UCSD-AML1 (cell line): ENCODE data around the gene CDH4.
"Not testable (repeated sequence)": the region's sequence is repeated elsewhere in the genome, so short reads cannot be mapped to it uniquely, and the experiment has no call there.

Source experiments
- DNase-seq: peaks from one replicate; lab custom pipeline; 2025; ENCODE audit not compliant: unreplicated experiment; lab: John Stamatoyannopoulos, UW

Gene CDH4

DNA sequence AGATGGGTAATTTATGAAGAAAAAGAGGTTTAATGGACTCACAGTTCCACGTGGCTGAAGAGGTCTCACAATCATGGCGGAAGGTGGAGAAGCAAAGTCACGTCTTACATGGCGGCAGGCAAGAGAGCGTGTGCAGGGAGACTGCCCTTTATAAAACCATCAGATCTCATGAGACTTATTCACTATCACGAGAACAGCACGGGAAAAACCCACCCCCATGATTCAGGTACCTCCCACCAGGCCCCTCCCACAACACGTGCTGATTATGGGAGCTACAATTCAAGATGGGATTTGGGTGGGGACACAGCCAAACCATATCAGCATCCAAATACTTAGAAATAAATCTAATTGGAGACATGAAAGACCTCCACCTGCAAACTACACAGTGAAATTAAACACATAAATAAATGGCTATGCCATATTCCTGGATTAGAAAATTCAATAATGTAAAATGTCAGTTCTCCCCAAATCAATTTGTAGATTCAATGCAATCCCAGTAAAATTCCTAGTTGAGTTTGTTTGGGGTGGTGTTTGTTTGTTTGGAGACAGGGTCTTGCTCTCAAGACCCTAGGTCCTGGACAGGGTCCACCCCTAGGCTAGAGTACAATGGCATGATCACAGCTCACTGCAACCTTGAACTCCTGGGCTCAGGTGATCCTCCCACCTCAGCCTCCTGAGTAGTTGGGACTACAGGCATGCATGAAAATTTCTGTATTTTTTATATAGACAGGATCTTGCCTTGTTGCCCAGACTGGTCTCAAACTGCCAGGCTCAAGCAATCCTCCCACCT is 712.0 kb downstream of the CDH4 start:
- DNase-seq: no peak

DNA sequence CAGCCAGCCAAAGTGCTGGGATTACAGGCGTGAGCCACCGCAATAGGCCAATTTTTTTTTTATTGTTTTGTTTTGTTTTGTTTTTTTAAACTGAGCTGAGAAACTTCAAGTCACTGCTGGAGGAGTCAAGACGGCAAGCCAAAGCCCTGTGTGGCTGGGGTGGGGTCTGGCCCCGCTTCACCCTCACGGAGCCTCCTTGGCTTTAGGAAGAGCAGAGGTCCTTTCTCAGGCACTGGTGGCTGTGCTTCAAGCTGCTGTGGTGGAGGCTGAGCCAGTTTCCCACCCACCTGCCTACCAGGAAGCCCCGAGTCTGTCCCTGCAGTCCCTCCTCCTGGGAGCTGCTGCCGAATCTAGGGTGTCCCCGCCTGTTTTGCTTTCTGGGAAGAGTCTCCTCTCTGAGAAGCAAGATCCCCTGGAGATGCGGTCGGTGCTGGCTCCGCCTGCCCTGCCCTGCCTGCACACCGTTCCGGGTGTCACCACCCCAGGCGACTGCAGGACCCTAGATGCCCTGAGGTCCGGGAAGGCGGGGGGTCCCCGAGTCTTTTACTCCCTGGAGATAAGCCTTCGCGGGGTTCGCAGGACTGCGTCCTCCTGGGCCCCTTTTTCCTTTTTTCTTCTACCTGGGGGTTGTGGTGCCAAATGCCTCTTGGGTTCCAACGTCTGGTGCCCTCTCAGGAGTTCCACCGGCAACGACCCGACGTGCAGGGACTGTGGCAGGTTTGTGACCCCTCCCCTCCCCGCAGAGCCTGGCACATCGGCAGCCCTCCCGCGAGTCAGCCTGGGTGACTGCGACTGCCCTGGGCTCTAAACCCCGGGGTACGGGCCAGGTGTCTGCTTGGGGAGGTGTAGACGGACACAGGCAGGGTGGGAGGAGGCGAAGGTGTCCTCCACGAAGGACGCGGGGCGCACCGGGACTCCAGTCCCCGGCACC is 712.9 kb downstream of the CDH4 start:
- no peak for DNase-seq

DNA sequence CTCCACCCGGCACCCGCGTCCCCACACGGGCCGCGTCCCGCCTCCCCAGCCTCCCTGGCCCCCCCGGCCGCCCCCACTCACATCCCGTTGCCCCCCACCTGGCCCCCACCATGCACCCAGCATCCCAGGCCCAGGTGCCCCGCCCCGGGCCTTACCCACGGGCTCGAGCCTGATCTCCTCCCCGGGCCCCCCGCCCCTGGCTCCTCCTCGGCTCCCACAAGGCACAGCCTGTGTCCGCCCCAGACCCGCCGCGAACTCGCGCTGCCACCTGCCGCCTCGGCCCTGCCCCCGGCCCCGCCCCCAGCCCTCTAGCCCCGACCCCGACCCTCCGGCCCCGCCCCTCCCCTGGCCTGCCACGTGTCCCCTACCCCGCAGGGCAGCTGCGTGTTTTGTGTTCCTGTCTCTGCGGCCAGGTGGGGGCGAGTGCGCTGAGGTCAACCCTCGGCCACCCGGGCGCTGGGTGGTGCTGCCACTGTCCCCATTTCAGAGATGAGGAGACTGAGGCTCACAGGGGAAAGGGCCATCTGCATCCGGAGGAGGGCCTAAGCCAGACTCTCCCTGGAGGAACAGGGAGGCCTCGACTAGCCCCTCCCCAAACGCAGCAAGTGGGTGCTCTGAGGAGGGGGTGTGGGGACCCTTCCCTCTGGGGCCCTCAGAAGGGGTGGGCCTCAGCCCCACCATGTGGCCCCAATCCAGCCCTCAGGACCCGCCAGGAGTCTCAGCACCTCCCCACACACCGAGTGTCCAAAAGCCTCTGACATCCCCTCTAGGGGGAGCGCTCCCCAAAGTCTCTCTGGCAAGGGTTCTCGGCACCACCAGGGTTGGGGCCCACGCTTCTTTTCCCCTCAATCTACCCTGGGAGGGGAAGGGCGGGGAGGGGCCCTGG is 713.8 kb downstream of the CDH4 start:
- DNase-seq: no peak

DNA sequence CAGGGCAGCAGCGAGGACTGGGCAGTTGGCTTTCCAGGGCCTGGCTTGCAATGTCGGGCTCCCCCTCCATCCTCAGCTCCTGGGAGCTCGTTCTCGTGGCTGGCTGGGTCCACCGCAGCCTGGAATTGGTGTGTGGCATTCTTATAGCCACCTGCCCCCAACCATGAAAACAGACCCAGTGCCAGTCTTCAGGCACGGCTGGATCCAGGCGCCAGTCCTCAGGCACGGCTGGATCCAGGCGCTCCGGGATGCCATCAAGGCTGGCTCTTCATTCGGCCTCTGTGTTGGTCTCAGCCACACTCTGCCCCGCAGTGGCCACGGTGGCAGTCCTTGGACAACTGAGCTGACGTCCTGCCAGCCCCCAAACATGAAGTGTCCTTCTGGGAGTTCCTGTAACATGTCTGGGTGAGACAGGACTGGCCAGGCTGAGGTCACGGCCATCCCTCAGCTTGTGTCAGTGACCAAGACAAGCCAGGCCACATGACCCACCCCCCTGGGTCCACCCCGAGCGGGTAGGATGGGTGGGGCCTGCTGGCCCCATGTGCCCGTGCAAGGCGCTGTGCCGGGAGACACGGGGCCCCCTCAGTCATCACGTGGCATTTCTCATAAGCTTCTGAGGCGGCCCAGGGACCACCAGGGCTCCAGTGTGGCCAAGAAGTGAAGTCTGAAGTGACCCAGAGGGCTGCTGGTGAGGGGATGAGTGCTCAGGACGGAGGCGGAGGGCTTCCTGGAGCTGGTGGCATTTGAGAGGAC is 714.6 kb downstream of the CDH4 start:
- no peak for DNase-seq

DNA sequence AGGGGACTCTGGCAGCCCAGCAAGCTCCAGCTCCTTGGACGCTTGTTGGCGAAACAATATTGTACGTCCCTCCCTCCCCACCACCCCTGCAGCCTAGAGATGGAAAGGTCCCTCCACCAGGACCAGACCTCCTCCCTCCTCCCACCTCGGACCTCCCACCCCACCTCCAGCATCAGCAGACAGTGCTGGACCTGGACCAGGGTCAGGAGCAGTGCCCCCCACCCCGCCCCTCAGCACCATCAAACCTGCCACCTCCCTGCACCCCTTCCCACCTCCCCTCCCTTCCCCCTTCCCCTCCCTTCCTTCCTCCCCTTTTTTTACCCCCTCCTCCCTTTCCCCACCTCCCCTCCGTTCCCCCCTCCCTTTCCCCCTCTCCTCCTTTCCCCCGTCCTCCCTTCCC is 715.2 kb downstream of the CDH4 start:
- no peak for DNase-seq

DNA sequence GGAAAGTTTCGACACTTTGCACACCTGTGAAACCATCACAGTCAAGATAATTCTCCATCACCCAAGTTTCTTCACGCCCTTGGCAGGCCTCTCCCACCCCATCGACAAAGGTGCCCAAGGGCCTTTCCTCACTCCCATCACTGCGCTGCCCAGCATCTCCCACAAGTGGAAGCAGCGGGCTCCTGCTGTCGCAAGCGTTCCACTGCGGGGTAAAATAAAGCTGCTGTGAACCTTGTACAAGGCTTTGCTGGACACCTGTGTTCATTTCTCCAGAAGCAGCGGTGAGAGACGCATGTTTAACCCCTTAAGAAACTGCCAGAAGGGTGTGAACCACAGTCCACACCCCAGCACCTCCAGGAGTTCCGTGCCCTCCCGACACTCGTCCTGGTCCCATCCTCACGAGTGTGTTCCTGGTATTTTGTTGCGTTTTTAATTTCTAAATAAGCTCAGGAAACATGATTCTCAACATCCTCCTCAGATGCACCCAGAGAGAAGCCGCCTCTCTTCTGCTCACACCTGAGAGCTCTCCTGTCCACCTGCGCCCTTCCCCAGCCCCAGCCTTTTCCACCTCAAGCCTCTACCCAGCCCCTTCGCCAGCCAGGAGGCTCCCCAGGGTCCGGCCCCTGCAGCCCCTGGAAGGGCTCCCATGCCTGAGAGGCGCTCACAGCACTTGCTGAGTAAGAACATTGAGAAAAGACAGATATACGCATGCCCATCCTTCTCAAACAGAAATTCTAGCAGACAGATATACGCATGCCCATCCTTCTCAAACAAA is 716.2 kb downstream of the CDH4 start:
- no peak for DNase-seq

DNA sequence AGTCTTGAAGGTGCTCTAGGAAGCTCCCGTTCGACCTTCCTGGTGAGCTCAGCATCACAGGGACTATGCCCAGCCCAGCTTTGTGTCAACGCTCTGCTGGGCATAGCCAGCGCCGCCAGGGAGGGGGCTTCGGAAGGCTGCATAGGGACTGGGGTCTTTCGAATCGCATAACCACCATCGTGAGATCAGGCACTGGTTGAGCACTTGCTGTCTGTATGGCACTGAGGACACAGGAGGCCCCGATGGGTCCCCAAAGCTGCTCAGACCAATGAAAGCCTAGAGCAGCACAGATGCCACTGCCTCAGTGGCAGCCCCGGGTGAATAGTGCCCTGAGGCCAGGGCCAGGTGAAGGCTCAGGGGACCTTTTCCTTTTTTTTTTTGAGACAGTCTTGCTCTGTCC is 716.9 kb downstream of the CDH4 start:
- no peak for DNase-seq

DNA sequence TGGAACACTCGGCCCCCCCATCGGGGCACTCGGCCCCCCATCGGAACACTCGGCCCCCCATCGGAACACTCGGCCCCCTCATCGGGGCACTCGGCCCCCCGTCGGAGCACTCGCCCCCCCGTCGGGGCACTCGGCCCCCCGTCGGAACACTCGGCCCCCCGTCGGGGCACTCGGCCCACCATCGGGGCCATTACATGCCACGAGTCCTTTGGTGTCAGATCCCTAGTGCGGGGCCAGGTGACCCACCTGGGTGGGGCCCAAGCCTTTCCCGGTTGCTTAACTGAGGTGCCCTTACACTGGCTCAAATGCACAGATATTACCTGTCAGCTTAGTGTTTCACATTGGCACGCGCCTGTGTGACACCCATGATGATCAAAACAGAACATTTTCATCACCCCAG is 717.7 kb downstream of the CDH4 start:
- DNase-seq: no peak

DNA sequence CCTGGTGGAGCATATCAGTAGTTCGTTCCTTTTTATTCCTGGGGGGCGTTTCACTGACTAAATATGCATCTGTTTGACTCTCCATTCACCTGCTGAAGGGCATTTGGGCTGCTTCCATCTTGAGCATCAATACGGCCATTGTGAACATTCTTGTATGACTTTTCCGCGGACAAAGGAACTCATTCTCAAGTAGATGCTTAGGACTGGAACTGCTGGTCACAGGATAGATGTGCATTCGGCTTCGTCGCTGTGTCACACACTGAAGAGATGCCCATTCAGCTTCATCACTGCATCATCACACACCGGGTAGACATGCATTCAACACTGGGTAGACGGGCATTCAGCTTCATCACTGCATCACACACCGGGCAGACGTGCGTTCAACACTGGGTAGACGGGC is 718.3 kb downstream of the CDH4 start:
- no peak for DNase-seq

DNA sequence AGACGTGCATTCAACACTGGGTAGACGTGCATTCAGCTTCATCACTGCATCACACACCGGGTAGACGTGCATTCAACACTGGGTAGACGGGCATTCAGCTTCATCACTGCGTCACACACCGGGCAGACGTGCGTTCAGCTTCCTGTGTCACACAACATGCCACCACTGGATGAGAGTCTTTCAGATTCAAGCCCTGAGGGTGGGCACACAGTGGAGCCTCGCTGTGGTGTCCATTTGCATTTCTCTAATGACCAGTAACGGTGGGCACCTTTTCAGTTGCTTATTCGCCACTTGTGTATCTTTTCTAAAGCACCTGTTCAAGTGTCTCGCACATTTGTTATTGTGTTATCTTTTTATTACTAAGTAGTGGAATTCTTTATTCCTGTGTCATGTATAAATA is 719.5 kb downstream of the CDH4 start:
- DNase-seq: not testable (repeated sequence)

DNA sequence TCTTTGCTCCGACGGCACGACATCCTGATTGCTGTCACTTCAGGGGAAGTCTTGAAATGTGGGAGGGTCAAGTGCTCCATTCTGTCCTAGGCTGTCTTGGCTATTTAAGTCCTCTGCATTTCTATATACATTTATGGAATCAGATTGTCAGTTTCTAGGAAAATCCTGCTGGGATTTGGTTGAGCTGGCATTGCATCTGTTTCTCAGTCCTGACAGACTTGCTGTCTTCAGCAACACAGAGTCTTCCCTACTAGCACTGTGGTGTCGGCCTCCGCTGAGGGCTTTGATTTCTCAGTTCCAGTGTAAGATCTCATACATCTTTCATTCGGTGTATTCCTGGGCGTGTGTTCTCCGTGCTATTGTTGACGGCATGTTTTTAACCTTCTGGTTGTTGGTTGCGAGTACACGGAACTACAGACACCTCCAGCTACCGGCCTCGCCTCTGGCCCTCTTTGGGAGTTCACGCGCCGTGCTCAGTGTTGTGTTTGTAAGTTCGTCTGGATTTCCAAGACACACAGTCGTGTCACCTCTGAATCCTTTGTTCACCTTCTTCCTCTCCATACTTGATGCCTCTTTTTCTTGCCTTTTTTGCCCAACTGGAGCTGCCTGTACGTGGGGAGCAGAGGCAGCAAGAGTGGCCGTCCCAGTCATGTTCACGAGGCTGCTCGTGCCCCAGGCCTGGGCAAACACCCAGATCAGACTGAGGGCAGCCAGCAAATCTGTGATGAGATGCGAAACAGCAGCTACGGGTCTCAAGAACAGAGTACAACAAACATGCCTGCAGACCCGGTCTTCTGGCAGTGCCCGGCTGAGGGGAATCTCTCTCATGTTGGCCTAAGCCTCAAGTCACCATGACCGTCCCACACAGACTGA is 720.8 kb downstream of the CDH4 start:
- DNase-seq: no peak

DNA sequence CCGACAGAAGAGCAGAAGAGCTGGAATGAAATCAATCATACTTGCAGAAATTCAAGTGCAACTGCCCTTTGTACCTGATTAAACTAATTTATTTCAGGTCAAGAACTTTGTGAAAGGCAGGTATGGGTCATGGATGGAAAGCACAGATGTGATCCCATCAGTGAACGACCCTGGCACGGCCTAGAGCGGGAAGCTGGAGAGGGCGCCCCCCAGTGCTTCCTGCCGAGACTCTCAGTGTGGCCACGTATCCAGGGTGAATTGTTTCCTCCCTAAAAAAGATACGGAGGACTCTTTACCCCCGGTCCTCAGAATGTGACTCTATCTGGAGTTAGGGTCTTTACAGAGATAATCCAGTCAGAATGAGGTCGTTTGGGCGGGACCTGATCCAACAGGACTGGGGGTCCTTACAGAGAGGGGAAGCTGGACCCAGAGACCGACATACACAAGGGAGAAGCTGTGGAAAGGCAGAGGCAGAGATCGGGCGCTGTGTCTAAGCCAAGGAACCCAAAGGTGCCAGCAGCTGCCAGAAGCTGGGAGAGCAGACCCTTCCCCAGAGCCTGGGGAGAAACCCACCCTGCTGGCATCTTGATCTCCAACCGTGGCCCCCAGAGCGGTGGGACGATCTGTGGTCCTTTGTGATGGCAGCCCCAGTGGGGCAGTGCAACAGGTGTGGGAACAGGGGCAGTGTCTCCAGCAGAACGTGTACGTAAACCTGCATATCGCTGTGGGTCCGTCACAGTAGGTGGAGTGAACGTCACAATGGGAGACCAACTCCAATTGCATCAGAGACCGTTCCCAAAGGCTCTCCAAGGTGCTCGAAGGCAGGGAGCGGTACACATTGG is 721.7 kb downstream of the CDH4 start:
- no peak for DNase-seq

DNA sequence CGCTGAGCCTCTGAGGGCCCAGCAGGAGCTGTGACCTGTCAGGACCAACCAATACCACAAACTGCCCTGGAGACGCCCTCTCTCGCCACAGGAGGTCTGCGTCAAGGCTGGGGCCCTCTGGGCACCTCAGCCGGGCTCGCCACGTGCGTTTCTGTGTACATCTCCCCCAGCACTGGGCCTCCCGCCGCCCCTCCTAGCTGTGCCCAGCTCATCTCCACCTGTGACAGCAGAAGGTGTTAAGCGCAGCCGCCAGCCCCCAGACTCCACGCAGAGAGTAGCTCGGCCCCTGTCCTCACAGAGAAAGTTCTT is 722.2 kb downstream of the CDH4 start:
- no peak for DNase-seq

DNA sequence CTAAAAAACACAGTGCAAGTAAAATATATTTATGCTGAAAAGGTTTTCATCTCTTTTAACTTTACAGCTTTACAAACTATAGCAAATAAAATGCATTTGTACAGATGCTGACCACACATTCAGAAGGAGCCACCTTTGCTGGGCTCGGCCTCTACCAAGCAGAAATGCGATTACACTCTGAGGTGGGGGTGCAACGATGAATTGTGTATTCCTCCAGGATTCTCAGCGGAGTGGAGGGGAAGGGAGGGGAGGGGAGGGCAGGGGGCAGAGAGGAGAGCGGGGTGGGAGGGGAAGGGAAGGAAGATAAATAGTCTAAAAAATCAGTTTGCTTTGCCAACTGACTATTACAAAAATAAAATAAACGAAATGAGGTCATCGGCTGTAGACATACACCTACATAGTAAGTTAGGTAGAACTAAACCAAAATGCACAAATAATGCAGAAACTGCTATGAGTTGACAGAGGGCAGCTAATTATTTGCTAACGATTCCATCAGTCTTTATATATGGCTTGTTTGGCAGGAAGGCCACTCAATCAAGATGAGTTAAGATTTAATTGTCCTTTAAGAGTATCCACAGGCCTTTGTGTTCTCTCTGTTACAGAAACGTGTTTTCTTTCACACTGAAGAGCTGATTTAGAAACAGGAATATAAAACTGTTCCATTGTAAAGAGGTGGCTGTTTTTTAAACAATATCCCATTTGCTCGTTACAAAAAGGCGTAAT is 723.5 kb downstream of the CDH4 start:
- no peak for DNase-seq

DNA sequence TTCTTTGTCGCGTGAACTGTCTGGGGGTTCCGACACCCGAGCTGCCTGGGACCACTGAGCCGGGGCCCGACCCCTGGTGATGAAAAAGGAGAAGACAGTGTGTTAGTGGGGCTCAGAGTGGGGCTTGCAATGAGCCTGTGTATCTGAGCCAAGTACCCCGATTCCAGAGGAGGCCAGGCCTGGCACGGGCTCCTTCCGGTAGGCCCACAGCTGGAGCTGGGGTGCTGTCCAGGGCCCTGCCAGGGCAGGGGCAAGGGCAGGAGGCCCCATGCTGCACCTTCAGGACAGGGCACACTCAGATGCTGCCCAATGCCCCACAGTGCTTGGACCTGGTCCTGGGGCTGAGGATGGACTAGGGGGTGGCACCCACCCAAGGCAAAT is 724.2 kb downstream of the CDH4 start:
- DNase-seq: no peak

DNA sequence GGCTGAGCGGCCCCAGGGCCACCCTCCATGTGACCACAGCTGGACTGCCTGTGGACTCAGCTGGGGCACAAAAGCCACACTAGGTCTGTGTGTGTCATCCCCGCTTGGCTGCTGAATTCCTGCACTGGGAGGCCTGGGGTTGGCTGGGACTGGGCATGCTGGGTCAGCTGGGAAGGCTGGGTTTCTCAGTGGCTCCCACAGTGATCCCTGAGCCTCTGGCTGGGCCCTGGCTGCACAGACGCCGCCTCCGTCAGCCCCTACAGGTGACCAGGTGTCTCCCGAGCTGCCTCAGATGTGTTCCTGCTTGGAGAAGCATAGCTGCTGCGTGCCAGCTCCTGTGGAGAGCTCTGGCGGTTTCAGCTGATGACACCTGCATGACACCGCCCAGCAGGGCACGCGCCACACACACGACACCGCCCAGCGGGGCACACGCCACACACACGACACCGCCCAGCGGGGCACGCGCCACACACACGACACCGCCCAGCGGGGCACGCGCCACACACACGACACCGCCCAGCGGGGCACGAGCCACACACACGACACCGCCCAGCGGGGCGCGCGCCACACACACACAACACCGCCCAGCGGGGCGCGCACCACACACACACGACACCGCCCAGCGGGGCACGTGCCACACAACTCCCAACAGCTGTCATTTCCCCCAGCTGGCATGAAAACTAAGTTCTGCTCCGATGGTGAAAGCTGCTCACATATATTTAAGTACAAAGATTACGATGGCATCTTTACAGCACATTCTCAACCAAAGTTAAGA is 724.8 kb downstream of the CDH4 start:
- no peak for DNase-seq

DNA sequence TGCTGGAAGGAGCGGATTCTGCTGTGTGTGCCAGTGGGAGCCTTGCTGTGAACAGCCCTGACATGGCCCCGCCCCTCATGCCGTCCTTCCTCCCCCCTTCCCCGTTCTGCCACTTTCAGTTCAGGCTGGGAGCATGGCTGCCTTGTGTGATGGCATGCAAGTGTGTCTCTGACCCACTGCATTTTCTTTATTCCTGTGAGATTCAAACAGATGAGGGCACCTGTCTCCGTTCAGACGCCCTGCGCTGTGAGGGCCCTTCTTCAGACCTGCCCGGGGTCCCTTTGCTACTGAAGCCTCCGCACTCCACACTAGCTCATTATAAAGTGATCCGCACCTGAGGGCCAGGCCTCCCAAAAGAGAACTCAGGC is 725.3 kb downstream of the CDH4 start:
- no peak for DNase-seq
